Adrenal gland (tissue), 12 donors: ENCODE measurements around the gene RPS25. TPM values are rescaled to one million over a fixed set of nuclear protein-coding genes. Genes with fewer than 3 reads are reported as not detected.

ENCODE experiments used
- DNase-seq, 7 donors: peaks; one replicate each; pipeline ENCODE4 v3.0.0-alpha.2; 2019 to 2020
- H3K27ac ChIP-seq, 5 donors: fragments of 200-600 bp; sonication (generic) in 4 of 5; 1 replicate in 3 of 5; 2 replicates in 2 of 5; pipeline versions ENCODE4 v1.5.1 to v1.8.0; 2016 to 2020; ENCODE audit warnings: mild to moderate bottlenecking in 1 of 5
- H3K27me3 ChIP-seq: fragments of 200-600 bp; 2 replicates; pipeline ENCODE4 v1.8.0; 2021
- H3K36me3 ChIP-seq, 2 donors: fragments of 200-600 bp; replicated peaks in 1 of 2; 1 replicate in 1 of 2; 2 replicates in 1 of 2; pipeline versions ENCODE4 v1.5.1 to v1.8.0; 2018 to 2022
- H3K4me1 ChIP-seq, 2 donors: fragments of 200-600 bp; replicated peaks in 1 of 2; 1 replicate in 1 of 2; 2 replicates in 1 of 2; pipeline versions ENCODE4 v1.5.1 to v1.8.0; 2018 to 2021
- H3K4me3 ChIP-seq, 4 donors: fragments of 200-600 bp; sonication (generic) in 3 of 4; one replicate each; pipeline ENCODE4 v1.5.1; 2016 to 2018
- H3K9me3 ChIP-seq, 3 donors: fragments of 200-600 bp; sonication (generic) in 1 of 3; replicated peaks in 1 of 3; 1 replicate in 2 of 3; 2 replicates in 1 of 3; pipeline versions ENCODE4 v1.5.1 to v1.8.0; 2016 to 2021
- CTCF ChIP-seq, 6 experiments: fragments of 450-650 bp in 4 of 6; fragments of 200-600 bp in 2 of 6; sonication (generic) in 1 of 6; IDR thresholded peaks; 1 replicate in 5 of 6; 2 replicates in 1 of 6; pipeline versions ENCODE4 v1.5.1 to v1.8.0; 2016 to 2021; ENCODE audit warnings: antibody characterized with exemption in 6 of 6, mild to moderate bottlenecking in 2 of 6, moderate library complexity in 1 of 6
- POLR2A ChIP-seq, 2 donors: fragments of 450-650 bp; IDR thresholded peaks; one replicate each; pipeline ENCODE4 v1.6.1; 2017; ENCODE audit warnings: antibody characterized with exemption in 2 of 2, mild to moderate bottlenecking in 2 of 2, moderate library complexity in 1 of 2
- WGBS, 4 donors: extraction: QIAGEN DNeasy Blood & Tissue Kit in 2 of 4; methylation state at CpG; one replicate each; pipeline versions ENCODE4 v1.1.5 to v1.1.7; 2013 to 2017; 5-methylcytosine and 5-hydroxymethylcytosine counted together
- intact Hi-C, 2 donors: fragments of 100-400 bp; cut with DNase I; formaldehyde crosslinking; loops; one replicate each; pipeline versions ENCODE4 v1.14.1 to v1.15.0; 2022 to 2023
- polyA plus RNA-seq, 3 donors: library from polyadenylated mRNA; stranded (reverse); fragments of 200-250 nt in 2 of 3; fragments of 350-450 nt in 1 of 3; fragmentation: Illumina TruSeq in 1 of 3; extraction: RNeasy Lipid Tissue Mini Kit (QIAGEN cat#74804) in 1 of 3; gene quantifications; one replicate each; pipeline ENCODE4 v1.2.3, GENCODE V29; 2013 to 2014
- total RNA-seq, 9 donors: library from RNA; depleted of rRNA in 4 of 9; stranded (reverse); fragments of >200 nt in 4 of 9; fragments of 120-200 nt in 1 of 9; fragmentation: NEBNext Ultra II Directional in 1 of 9; extraction: Animal tissue kit (Norgen Biotek cat#: 25700) in 1 of 9; gene quantifications; one replicate each; pipeline versions ENCODE4 v1.1.0 to v1.2.4, GENCODE V29; 2013 to 2023
- donor health status: healthy with polysubstance abuse.
- donor health status: Bipolar disorder and iron deficiency.
- donor health status: DM: yes; HTN: yes; CAD: no.
- donor health status: DM: no; HTN: no; CAD: no.
- donor health status: DM: no; HTN: no; CAD: no.
- donor health status: DM: yes; HTN: yes; CAD: no.

Gene RPS25
- total and polyA plus RNA-seq, 12 donors, result 935 to 1,825 (median 1,091) TPM

- intact Hi-C loops, result loop anchor here in 1 of 2 donors (5.0 kb wide), 1 partner anchor 40 kb away; the partner anchor contains the start of genes RPS25 and TRAPPC4
- Histone ChIP-seq H3K27me3 (no peaks in the 10 kb centered on the region), H3K9me3 (no peaks in the 10 kb centered on the region), H3K36me3 (peaks cover 0 to 32% of the 10 kb centered on the region in 2 donors), H3K4me1 (peaks cover 6 to 22% of the 10 kb centered on the region in 2 donors), H3K4me3 (peak within 1 kb of the TSS; percentile 27 to 86 (median 58)), H3K27ac (peak within 1 kb of the TSS; percentile 84 to 97 (median 91))
- TF ChIP-seq POLR2A (IDR thresholded peaks at IDR 0.05), result peak; percentile 77 to 88
- TF ChIP-seq CTCF (IDR thresholded peaks at IDR 0.05), result peak in 4 of 6 experiments; percentile 17 to 42 (median 28)
- peak; percentile 98 to 99 (median 99) for DNase-seq
- 0 to 1% (median 0%) methylated on average over 12 to 79 of the region's 79 CpGs for WGBS, 4 donors
These were observed 39.0 kb upstream of the RPS25 start, which contains the start of gene HYOU1 for GRCh38 chr11:119057000-119057769. Gene HYOU1 (minus strand): TSS chr11:119057205. CDS start chr11:119056160, 1,045 bp downstream.

- no peaks in the 10 kb centered on the region for H3K9me3 ChIP-seq
- TF ChIP-seq CTCF (IDR thresholded peaks at IDR 0.05) (no peak), POLR2A (IDR thresholded peaks at IDR 0.05) (no peak)
- peak in 2 of 7 donors; percentile 11 to 33 for DNase-seq
- peaks cover 0 to 39% of the 10 kb centered on the region in 2 donors for H3K36me3 ChIP-seq
- H3K27me3 ChIP-seq, result no peaks in the 10 kb centered on the region
- WGBS, 4 donors, result 0 to 1% (median 0%) methylated on average over 5 to 47 of the region's 48 CpGs
- peak overlapping the region; percentile 27 to 86 (median 58) for H3K4me3 ChIP-seq
- peaks cover 6 to 22% of the 10 kb centered on the region in 2 donors for H3K4me1 ChIP-seq
- H3K27ac ChIP-seq, result peak overlapping the region in 4 of 5 donors; percentile 73 to 97 (median 84)
- intact Hi-C loops, result loop anchor here in 1 of 2 donors (5.0 kb wide), 1 partner anchor 39 kb away; the partner anchor contains the start of genes RPS25 and TRAPPC4
These were observed 38.4 kb upstream of the RPS25 start for GRCh38 chr11:119056421-119056999.

GRCh38 chr11:119055901-119056300 lies 37.8 kb upstream of the RPS25 start:
- intact Hi-C loops, result loop anchor here in 1 of 2 donors (5.0 kb wide), 1 partner anchor 39 kb away; the partner anchor contains the start of genes RPS25 and TRAPPC4
- 36 to 48% (median 40%) methylated on average over 6 of the region's 6 CpGs for WGBS, 4 donors
- H3K9me3 ChIP-seq, result no peaks in the 10 kb centered on the region
- TF ChIP-seq CTCF (IDR thresholded peaks at IDR 0.05), result no peak
- TF ChIP-seq POLR2A (IDR thresholded peaks at IDR 0.05), result no peak
- H3K4me3 ChIP-seq, result peak overlapping the region in 1 of 4 donors; percentile 86
- no peak overlapping the region for H3K27ac ChIP-seq
- H3K27me3 ChIP-seq, result no peaks in the 10 kb centered on the region
- no peak for DNase-seq
- peaks cover 6 to 22% of the 10 kb centered on the region in 2 donors for H3K4me1 ChIP-seq
- H3K36me3 ChIP-seq, result peaks cover 0 to 45% of the 10 kb centered on the region in 2 donors

- Histone ChIP-seq H3K9me3 (no peaks in the 10 kb centered on the region), H3K27ac (no peak overlapping the region), H3K4me1 (peaks cover 6 to 22% of the 10 kb centered on the region in 2 donors), H3K27me3 (no peaks in the 10 kb centered on the region), H3K4me3 (no peak overlapping the region), H3K36me3 (peaks cover 0 to 60% of the 10 kb centered on the region in 2 donors)
- WGBS, 4 donors, result 91 to 100% (median 95%) methylated on average over 6 to 10 of the region's 10 CpGs
- no peak for TF ChIP-seq POLR2A (IDR thresholded peaks at IDR 0.05)
- TF ChIP-seq CTCF (IDR thresholded peaks at IDR 0.05), result no peak
- DNase-seq, result no peak
- intact Hi-C loops, result no loop called here
These were observed 36.3 kb upstream of the RPS25 start for GRCh38 chr11:119054418-119054817.
